Endothelial cell of umbilical vein (primary cell): ENCODE results near the gene MBL2. TPM values are rescaled to one million over a fixed set of nuclear protein-coding genes. Genes with fewer than 3 reads are reported as not detected.

Experiments
- BruUV-seq: library from RNA; stranded (reverse); fragments of 400-500 nt; replicated peaks from 2 replicates; lab custom pipeline; 2021; lab: Mats Ljungman, UMichigan
- CTCF ChIA-PET: fragments of 300-600, 350-600 bp; sonication (Branson Sonifier 250); formaldehyde crosslinking; loops from one replicate; lab custom pipeline; 2021; ENCODE audit warnings: antibody characterized with exemption, inconsistent platforms; lab: Charles Lee
- POLR2A ChIA-PET: fragments of 300-600, 350-600 bp; sonication (Branson Sonifier 250); formaldehyde crosslinking; loops from one replicate; lab custom pipeline; 2021; ENCODE audit warnings: antibody characterized with exemption, inconsistent platforms; lab: Charles Lee
- DNase-seq: peaks from one replicate; pipeline ENCODE4 v3.0.0-alpha.2; 2011; ENCODE audit warnings: low read depth, low spot score
- FAIRE-seq: peaks from 2 replicates; lab custom pipeline; 2011; peaks lifted over from hg19 to GRCh38; lab: Jason Lieb, UNC
- H2AFZ ChIP-seq: 2 replicates; pipeline ENCODE4 v1.6.0; 2012; ENCODE audit warnings: low read depth, low read length, control low read depth, inconsistent platforms
- H3K27ac ChIP-seq: 2 replicates; pipeline ENCODE4 v1.5.1; 2011; ENCODE audit warnings: low read depth, mild to moderate bottlenecking, control low read depth, low read length, moderate library complexity; ENCODE audit not compliant: insufficient read depth
- H3K27me3 ChIP-seq, 2 experiments: 2 replicates each; pipeline versions ENCODE4 v1.6.0 to v1.6.1; 2011; ENCODE audit warnings: low read length in 2 of 2, mixed read lengths in 1 of 2; ENCODE audit not compliant: control insufficient read depth in 2 of 2, insufficient read depth in 2 of 2
- H3K36me3 ChIP-seq, 2 experiments: 2 replicates in 1 of 2; 3 replicates in 1 of 2; pipeline ENCODE4 v1.5.1; 2011; ENCODE audit warnings: low read length in 2 of 2, mild to moderate bottlenecking in 1 of 2, moderate library complexity in 1 of 2; ENCODE audit not compliant: control insufficient read depth in 2 of 2, insufficient read depth in 2 of 2; ENCODE audit errors: extremely low read depth in 1 of 2
- H3K4me1 ChIP-seq: 3 replicates; pipeline ENCODE4 v1.5.1; 2011; ENCODE audit warnings: mild to moderate bottlenecking, low read length; ENCODE audit not compliant: control insufficient read depth, insufficient read depth; ENCODE audit errors: extremely low read depth
- H3K4me2 ChIP-seq: 2 replicates; pipeline ENCODE4 v1.6.1; 2011; ENCODE audit warnings: low read length, control low read depth, mixed read lengths; ENCODE audit not compliant: insufficient read depth
- H3K4me3 ChIP-seq, 3 experiments: fragments of 200-600 bp in 1 of 3; sonication (generic), shearing (Covaris generic) in 1 of 3; replicated peaks in 1 of 3; 2 replicates each; pipeline ENCODE4 v1.5.1; 2011 to 2016; ENCODE audit warnings: control low read depth in 3 of 3, low read length in 3 of 3, mild to moderate bottlenecking in 2 of 3, inconsistent platforms in 1 of 3, low read depth in 1 of 3, moderate library complexity in 1 of 3; ENCODE audit not compliant: insufficient read depth in 1 of 3
- H3K79me2 ChIP-seq: 2 replicates; pipeline ENCODE4 v1.6.0; 2012; ENCODE audit warnings: low read length, inconsistent platforms; ENCODE audit not compliant: control insufficient read depth, insufficient read depth
- H3K9ac ChIP-seq: replicated peaks from 2 replicates; pipeline ENCODE3; 2011; ENCODE audit warnings: low read length, control low read depth; ENCODE audit not compliant: insufficient read depth; ENCODE audit errors: extremely low read depth
- H3K9me1 ChIP-seq: replicated peaks from 3 replicates; pipeline ENCODE4 v1.6.0; 2011; ENCODE audit warnings: mild to moderate bottlenecking, low read length; ENCODE audit not compliant: control insufficient read depth, insufficient read depth; ENCODE audit errors: extremely low read depth
- H3K9me3 ChIP-seq: replicated peaks from 2 replicates; pipeline ENCODE4 v1.5.1; 2012; ENCODE audit warnings: low read length, inconsistent platforms; ENCODE audit not compliant: control insufficient read depth, insufficient read depth
- H4K20me1 ChIP-seq: replicated peaks from 2 replicates; pipeline ENCODE3; 2011; ENCODE audit warnings: mild to moderate bottlenecking, low read length; ENCODE audit not compliant: control insufficient read depth, insufficient read depth; ENCODE audit errors: extremely low read depth
- EZH2 ChIP-seq: IDR thresholded peaks from 2 replicates; pipeline ENCODE4 v1.6.1; 2012; ENCODE audit warnings: borderline replicate concordance, low read depth, mild to moderate bottlenecking, moderate library complexity, low read length, inconsistent platforms; ENCODE audit not compliant: severe bottlenecking
- FOS ChIP-seq: IDR thresholded peaks from 2 replicates; pipeline ENCODE4 v1.6.1; 2011; ENCODE audit warnings: mild to moderate bottlenecking, low read length, moderate library complexity, borderline replicate concordance; ENCODE audit not compliant: insufficient read depth
- GATA2 ChIP-seq: IDR thresholded peaks from 2 replicates; pipeline ENCODE4 v1.7.0; 2011; ENCODE audit warnings: low read depth, mild to moderate bottlenecking, moderate library complexity, mixed read lengths, low read length; ENCODE audit not compliant: insufficient read length, insufficient read depth
- JUN ChIP-seq: IDR thresholded peaks from 2 replicates; pipeline ENCODE4 v1.6.1; 2011; ENCODE audit warnings: borderline replicate concordance, low read depth; ENCODE audit not compliant: insufficient read length, insufficient read depth
- MYC ChIP-seq: IDR thresholded peaks from one replicate; pipeline ENCODE4 v1.6.1; 2011; ENCODE audit warnings: mild to moderate bottlenecking, low read depth, low read length
- POLR2A ChIP-seq: IDR thresholded peaks from 2 replicates; pipeline ENCODE4 v1.6.1; 2012; ENCODE audit warnings: low read depth, mild to moderate bottlenecking, control low read depth, low read length
- POLR2AphosphoS5 ChIP-seq: IDR thresholded peaks from 2 replicates; pipeline ENCODE4 v1.6.1; 2012; ENCODE audit warnings: low read depth, mild to moderate bottlenecking, control low read depth, low read length, moderate library complexity; ENCODE audit not compliant: insufficient read depth
- dilution Hi-C: fragments of 300-500 bp; cut with MboI; formaldehyde crosslinking; loops from one replicate; pipeline ENCODE4 v1.15.0; 2019; ENCODE audit warnings: low sequenced_read_pairs; ENCODE audit not compliant: extremely low pct_ligation_motif_present
- intact Hi-C: fragments of 100-400 bp; cut with micrococcal nuclease; formaldehyde crosslinking; loops from one replicate; pipeline ENCODE4 v1.10.0; 2022
- polyA plus RNA-seq, 4 experiments: library from polyadenylated mRNA; depleted of rRNA in 3 of 4; stranded (reverse) in 3 of 4; unstranded in 1 of 4; fragments of >200 nt; gene quantifications; 2 replicates each; pipeline versions ENCODE4 v1.2.1 to v1.2.3, GENCODE V29; 2011 to 2012; ENCODE audit warnings: missing spikeins in 1 of 4
- total RNA-seq: library from RNA; stranded (reverse); gene quantifications from 2 replicates; pipeline ENCODE4 v1.2.3, GENCODE V29; 2021
- TF ChIP-seq, protein P1 (sequence below), 2 donors: IDR thresholded peaks; 1 replicate in 1 of 2; 2 replicates in 1 of 2; pipeline ENCODE4 v1.5.1; 2011; ENCODE audit warnings: low read length in 2 of 2, mild to moderate bottlenecking in 2 of 2, moderate library complexity in 2 of 2, control low read depth in 1 of 2, inconsistent platforms in 1 of 2, low read depth in 1 of 2; ENCODE audit not compliant: insufficient read depth in 1 of 2; ENCODE audit errors: extremely low read depth in 1 of 2
- TF ChIP-seq, protein P2 (sequence below): IDR thresholded peaks from 2 replicates; pipeline ENCODE4 v1.6.1; 2011; ENCODE audit not compliant: insufficient read depth, insufficient read length

The MBL2 gene
- total and polyA plus RNA-seq, 2 donors (not counting 3 experiments of a cell fraction or from before 2014, with no cell fraction given), result not detected

DNA sequence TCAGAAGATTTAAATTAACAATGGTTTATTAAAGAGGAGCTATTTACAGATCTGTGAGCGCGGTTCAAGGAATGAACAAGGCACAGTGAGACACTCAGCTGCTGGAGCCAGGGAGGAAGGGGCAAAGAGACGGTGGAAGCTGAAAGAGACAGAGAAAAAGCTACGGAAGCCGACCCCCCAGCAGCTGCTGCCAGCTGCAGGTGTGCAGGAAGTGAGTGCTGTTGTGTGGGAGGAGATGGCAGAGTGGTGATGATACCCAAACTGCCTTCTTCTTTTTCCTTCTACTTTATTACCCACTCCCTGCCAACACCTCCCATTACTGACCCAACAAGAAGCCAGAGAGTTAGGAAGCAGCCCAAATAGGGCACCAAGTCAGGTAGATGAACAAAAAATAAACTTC, 41.9 kb upstream of the MBL2 start:
- no TSS peak for BruUV-seq
- no peak overlapping the region for H3K27ac ChIP-seq
- DNase-seq (no peak), FAIRE-seq (no peak)
- H3K36me3 ChIP-seq, result no peaks in the 10 kb centered on the region
- H3K9me3 ChIP-seq, result no peaks in the 10 kb centered on the region
- H3K9me1 ChIP-seq, result no peaks in the 10 kb centered on the region
- POLR2A ChIA-PET, result no interaction called here
- no peak overlapping the region for H3K9ac ChIP-seq
- no peak overlapping the region for H2AFZ ChIP-seq
- dilution Hi-C loops (no loop called here), intact Hi-C loops (no loop called here)
- no peak overlapping the region for H3K4me3 ChIP-seq
- H3K4me2 ChIP-seq, result no peak overlapping the region
- no peaks in the 10 kb centered on the region for H4K20me1 ChIP-seq
- no peak for TF ChIP-seq POLR2A
- no peak for TF ChIP-seq FOS
- no peaks in the 10 kb centered on the region for H3K79me2 ChIP-seq
- CTCF ChIA-PET, result no interaction called here
- no peaks in the 10 kb centered on the region for H3K4me1 ChIP-seq
- peaks cover 0 to 3% of the 10 kb centered on the region in 2 experiments for H3K27me3 ChIP-seq

DNA sequence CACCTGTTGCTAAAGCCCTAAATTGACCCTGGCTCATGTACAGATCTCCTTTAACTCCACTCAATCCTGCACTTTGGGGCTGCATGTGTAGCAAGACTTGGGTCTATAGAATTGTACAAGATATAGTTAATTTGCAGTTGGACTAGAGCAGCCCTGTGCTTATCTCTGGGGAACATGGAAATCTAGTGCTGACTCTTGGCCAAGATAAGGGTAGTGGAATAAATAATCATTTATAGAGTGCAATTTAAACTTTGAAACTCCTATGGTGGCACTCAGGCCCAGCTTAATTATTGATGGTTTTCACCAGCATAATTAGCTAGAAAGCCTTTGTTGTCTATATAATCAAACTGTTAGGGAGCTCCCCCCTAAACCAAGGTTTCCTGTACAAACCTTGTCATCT, 39.2 kb upstream of the MBL2 start:
- peaks cover 2 to 4% of the 10 kb centered on the region in 2 experiments for H3K27me3 ChIP-seq
- no peaks in the 10 kb centered on the region for H3K9me3 ChIP-seq
- no peak overlapping the region for H3K9ac ChIP-seq
- no peaks in the 10 kb centered on the region for H3K36me3 ChIP-seq
- intact Hi-C loops (no loop called here), dilution Hi-C loops (no loop called here)
- H3K27ac ChIP-seq, result no peak overlapping the region
- TF ChIP-seq, protein P1, sequence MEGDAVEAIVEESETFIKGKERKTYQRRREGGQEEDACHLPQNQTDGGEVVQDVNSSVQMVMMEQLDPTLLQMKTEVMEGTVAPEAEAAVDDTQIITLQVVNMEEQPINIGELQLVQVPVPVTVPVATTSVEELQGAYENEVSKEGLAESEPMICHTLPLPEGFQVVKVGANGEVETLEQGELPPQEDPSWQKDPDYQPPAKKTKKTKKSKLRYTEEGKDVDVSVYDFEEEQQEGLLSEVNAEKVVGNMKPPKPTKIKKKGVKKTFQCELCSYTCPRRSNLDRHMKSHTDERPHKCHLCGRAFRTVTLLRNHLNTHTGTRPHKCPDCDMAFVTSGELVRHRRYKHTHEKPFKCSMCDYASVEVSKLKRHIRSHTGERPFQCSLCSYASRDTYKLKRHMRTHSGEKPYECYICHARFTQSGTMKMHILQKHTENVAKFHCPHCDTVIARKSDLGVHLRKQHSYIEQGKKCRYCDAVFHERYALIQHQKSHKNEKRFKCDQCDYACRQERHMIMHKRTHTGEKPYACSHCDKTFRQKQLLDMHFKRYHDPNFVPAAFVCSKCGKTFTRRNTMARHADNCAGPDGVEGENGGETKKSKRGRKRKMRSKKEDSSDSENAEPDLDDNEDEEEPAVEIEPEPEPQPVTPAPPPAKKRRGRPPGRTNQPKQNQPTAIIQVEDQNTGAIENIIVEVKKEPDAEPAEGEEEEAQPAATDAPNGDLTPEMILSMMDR (IDR thresholded peaks at IDR 0.05; ENCODE audit: extremely low read depth in 1 of 2, insufficient read depth in 1 of 2, low read depth in 1 of 2, low read length in 2 of 2), result no peak
- TF ChIP-seq JUN, result no peak
- TF ChIP-seq MYC, result no peak
- no peak for TF ChIP-seq EZH2
- TF ChIP-seq GATA2, result no peak
- no peak for TF ChIP-seq POLR2A
- TF ChIP-seq FOS, result no peak
- TF ChIP-seq, protein P2, sequence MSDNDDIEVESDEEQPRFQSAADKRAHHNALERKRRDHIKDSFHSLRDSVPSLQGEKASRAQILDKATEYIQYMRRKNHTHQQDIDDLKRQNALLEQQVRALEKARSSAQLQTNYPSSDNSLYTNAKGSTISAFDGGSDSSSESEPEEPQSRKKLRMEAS, result no peak
- no peak for TF ChIP-seq POLR2AphosphoS5
- H3K9me1 ChIP-seq, result no peaks in the 10 kb centered on the region
- no peak overlapping the region for H2AFZ ChIP-seq
- ChIA-PET CTCF (interaction anchor here (0.7 kb wide), 1 partner anchor 17 kb away, joined by 3 read pairs; no protein-coding TSS in a partner anchor), POLR2A (no interaction called here)
- no peaks in the 10 kb centered on the region for H3K79me2 ChIP-seq
- H3K4me3 ChIP-seq, result no peak overlapping the region
- no peaks in the 10 kb centered on the region for H3K4me1 ChIP-seq
- H4K20me1 ChIP-seq, result no peaks in the 10 kb centered on the region
- no peak overlapping the region for H3K4me2 ChIP-seq
- no TSS peak for BruUV-seq
- FAIRE-seq (no peak), DNase-seq (no peak)
